Activated naive CD8-positive, alpha-beta T cell treated with anti-CD3 and anti-CD28 coated beads, Interleukin-2, amount 10 ng/mL, durations not matched to agents 7 days and 5 days (primary cell): Measurements from ENCODE around the gene TRIM16. TPM values are rescaled to one million over a fixed set of nuclear protein-coding genes. Genes with fewer than 3 reads are reported as not detected.
"Not testable (repeated sequence)": the region's sequence is repeated elsewhere in the genome, so short reads cannot be mapped to it uniquely, and the experiment has no call there.

Experiments used
- ATAC-seq: fragments of 150-1000 bp; cut with Tn5 transposase; one replicate; pipeline ENCODE4 v1.10.0; 2021; ENCODE audit warnings: low read depth, moderate library complexity
- POLR2A ChIA-PET: fragments of 350-600 bp; sonication (Branson Sonifier 250); formaldehyde crosslinking; loops from one replicate; lab custom pipeline; 2021; ENCODE audit warnings: antibody characterized with exemption; lab: Charles Lee
- DNase-seq: peaks from one replicate; pipeline ENCODE4 v3.0.0; 2021
- H3K27ac Mint-ChIP-seq: one replicate; pipeline ENCODE4 v1.8.0; 2022; ENCODE audit warnings: mild to moderate bottlenecking, mixed read lengths
- H3K27me3 Mint-ChIP-seq: one replicate; pipeline ENCODE4 v1.8.0; 2022; ENCODE audit warnings: mild to moderate bottlenecking, moderate library complexity, mixed read lengths
- H3K36me3 Mint-ChIP-seq: one replicate; pipeline ENCODE4 v1.8.0; 2021; ENCODE audit warnings: mild to moderate bottlenecking, mixed read lengths
- H3K4me1 Mint-ChIP-seq: one replicate; pipeline ENCODE4 v1.8.0; 2021; ENCODE audit warnings: mixed read lengths
- H3K4me3 Mint-ChIP-seq: one replicate; pipeline ENCODE4 v1.8.0; 2022; ENCODE audit warnings: mild to moderate bottlenecking, moderate library complexity, mixed read lengths
- H3K9me3 Mint-ChIP-seq: one replicate; pipeline ENCODE4 v1.8.0; 2021; ENCODE audit warnings: mixed read lengths
- total RNA-seq, 2 experiments: library from RNA; stranded (reverse); gene quantifications; one replicate each; pipeline ENCODE4 v1.2.3, GENCODE V29; 2021

TRIM16 gene
- total RNA-seq, 2 experiments from 2014 or later, result 7.8 to 9.0 TPM

GRCh38 chr17:15675991-15676390 lies 8.1 kb downstream of the TRIM16 start:
- H3K9me3 Mint-ChIP-seq, POLR2A ChIA-PET, H3K27ac Mint-ChIP-seq, H3K27me3 Mint-ChIP-seq, ATAC-seq, DNase-seq, H3K4me3 Mint-ChIP-seq, H3K4me1 Mint-ChIP-seq: not testable (repeated sequence)
- H3K36me3 Mint-ChIP-seq, result peaks cover 18% of the 10 kb centered on the region

DNA sequence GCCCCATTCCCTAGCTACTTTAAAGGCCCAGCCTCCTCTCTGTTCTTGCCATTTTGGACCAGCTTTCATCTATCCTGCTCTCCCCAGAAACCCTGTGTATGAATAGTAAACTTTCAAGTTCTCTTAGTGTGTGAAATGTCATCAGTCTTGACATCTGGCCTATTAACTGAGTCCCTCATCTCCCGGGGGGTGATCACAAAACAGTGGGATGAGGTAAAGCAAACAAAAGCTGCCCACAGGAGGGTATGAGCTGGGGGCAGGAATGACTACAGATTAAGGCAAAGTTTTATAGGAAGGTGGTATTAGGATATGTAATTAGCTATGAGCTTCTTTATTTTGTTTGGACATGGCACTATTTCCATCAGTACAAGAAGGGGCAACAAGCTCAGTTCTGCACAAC lies 9.5 kb downstream of the TRIM16 start:
- DNase-seq, H3K9me3 Mint-ChIP-seq, H3K27me3 Mint-ChIP-seq, H3K4me1 Mint-ChIP-seq, H3K4me3 Mint-ChIP-seq, POLR2A ChIA-PET, ATAC-seq, H3K27ac Mint-ChIP-seq: not testable (repeated sequence)
- peaks cover 19% of the 10 kb centered on the region for H3K36me3 Mint-ChIP-seq

- H3K36me3 Mint-ChIP-seq, result peaks cover 17% of the 10 kb centered on the region
- DNase-seq, ATAC-seq, H3K9me3 Mint-ChIP-seq, H3K27ac Mint-ChIP-seq, POLR2A ChIA-PET, H3K4me3 Mint-ChIP-seq, H3K4me1 Mint-ChIP-seq, H3K27me3 Mint-ChIP-seq: not testable (repeated sequence)
Measured at GRCh38 chr17:15669526-15669925, 14.6 kb downstream of the TRIM16 start.

DNA sequence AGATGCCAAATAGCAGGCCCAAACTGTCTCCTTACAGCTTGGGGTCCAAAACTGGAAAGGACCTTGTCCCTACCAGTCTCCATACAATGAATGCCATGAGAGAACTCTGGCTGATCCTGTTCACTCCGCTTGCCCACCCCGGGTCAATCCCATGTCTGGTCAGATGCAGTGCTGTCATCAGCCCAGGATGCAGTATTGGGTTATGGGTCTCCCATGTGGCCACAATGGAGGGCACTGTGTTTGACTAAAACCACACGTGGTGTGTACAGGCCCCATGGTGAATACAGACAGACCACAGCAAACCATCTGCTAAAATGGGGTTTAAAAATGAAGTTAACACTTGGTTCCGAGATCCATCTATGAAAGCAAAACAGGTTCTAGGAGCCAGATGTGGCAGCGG lies 20.4 kb downstream of the TRIM16 start:
- Mint-ChIP-seq H3K27ac (no peak overlapping the region), H3K4me1 (peaks cover 12% of the 10 kb centered on the region), H3K36me3 (peaks cover 23% of the 10 kb centered on the region), H3K27me3 (no peaks in the 10 kb centered on the region), H3K4me3 (no peak overlapping the region), H3K9me3 (no peaks in the 10 kb centered on the region)
- no peak for DNase-seq
- ATAC-seq, result no peak
- POLR2A ChIA-PET, result no interaction called here

DNA sequence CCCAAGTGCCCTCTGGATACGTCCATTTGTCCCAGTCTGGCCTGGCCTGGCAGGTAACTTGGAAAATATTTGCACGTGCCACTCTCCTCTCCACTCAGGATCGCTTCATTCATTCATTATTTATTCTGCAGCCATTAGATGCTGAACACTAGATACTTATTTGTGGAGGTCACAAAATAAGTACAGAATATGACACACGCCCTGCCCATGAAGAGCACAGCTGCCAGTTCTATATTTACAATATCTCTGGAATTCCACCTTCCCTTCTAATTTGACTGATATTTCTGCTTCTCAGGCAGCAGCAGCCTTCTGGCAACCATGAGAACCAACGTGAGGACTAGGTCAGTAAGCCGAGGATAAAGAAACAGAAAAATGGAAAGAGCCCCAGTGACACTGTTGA lies 20.9 kb downstream of the TRIM16 start:
- DNase-seq (no peak), ATAC-seq (no peak)
- no peaks in the 10 kb centered on the region for H3K9me3 Mint-ChIP-seq
- no peaks in the 10 kb centered on the region for H3K27me3 Mint-ChIP-seq
- H3K4me1 Mint-ChIP-seq, result peaks cover 12% of the 10 kb centered on the region
- no peak overlapping the region for H3K4me3 Mint-ChIP-seq
- H3K27ac Mint-ChIP-seq, result no peak overlapping the region
- H3K36me3 Mint-ChIP-seq, result peaks cover 19% of the 10 kb centered on the region
- POLR2A ChIA-PET, result no interaction called here

DNA sequence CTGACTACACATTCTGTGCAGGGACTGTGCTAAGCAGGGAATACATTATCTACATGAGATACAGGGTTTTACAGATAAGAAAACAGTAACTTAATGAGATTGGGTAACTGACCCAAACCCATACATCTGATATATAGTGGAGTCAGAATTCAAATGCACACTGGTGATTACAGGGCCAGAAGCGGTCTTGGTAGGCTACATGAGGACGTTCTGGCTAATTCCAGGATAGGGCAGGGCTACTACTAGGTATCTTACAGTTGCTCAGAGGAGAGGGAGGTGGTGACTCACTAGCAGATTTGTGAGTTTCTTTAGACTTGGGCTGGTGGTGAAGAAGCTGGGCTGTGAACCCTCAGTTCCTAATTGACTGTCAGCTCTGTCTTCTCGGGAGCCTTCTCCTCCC lies 21.4 kb downstream of the TRIM16 start:
- H3K27me3 Mint-ChIP-seq, result no peaks in the 10 kb centered on the region
- H3K4me3 Mint-ChIP-seq, result no peak overlapping the region
- H3K9me3 Mint-ChIP-seq, result no peaks in the 10 kb centered on the region
- no peak overlapping the region for H3K27ac Mint-ChIP-seq
- DNase-seq (no peak), ATAC-seq (no peak)
- peaks cover 12% of the 10 kb centered on the region for H3K4me1 Mint-ChIP-seq
- POLR2A ChIA-PET, result no interaction called here
- peaks cover 16% of the 10 kb centered on the region for H3K36me3 Mint-ChIP-seq

- Mint-ChIP-seq H3K27ac (no peak overlapping the region), H3K27me3 (no peaks in the 10 kb centered on the region), H3K36me3 (peaks cover 21% of the 10 kb centered on the region), H3K9me3 (no peaks in the 10 kb centered on the region), H3K4me1 (peaks cover 15% of the 10 kb centered on the region), H3K4me3 (no peak overlapping the region)
- ATAC-seq (no peak), DNase-seq (no peak)
- POLR2A ChIA-PET, result no interaction called here
Measured at GRCh38 chr17:15660077-15660476, 24.0 kb downstream of the TRIM16 start.

DNA sequence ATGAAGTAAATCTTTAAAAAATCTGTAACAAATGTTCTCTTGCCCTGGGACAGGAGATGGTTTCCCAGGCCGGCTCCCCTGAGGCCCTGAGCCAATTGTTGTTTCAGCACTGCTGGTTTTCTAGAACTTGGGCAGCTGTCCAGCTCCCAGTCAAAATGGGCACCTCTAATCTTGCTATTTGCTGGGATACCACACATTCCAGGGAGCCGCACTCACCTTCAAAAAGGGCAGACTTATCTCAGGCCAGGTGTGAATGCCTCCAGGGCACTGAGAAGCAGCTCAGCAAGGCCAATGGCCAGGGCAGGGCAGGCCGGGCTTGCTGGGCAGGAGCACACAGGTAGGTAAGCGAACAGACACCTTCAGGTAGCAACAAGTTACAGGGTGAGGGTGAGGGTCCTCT lies 24.4 kb downstream of the TRIM16 start:
- peaks cover 15% of the 10 kb centered on the region for H3K4me1 Mint-ChIP-seq
- POLR2A ChIA-PET, result no interaction called here
- H3K27ac Mint-ChIP-seq, result no peak overlapping the region
- H3K9me3 Mint-ChIP-seq, result no peaks in the 10 kb centered on the region
- H3K4me3 Mint-ChIP-seq, result no peak overlapping the region
- no peaks in the 10 kb centered on the region for H3K27me3 Mint-ChIP-seq
- H3K36me3 Mint-ChIP-seq, result peaks cover 21% of the 10 kb centered on the region
- DNase-seq (no peak), ATAC-seq (no peak)

- POLR2A ChIA-PET, result no interaction called here
Measured at GRCh38 chr17:15659236-15659635, 24.9 kb downstream of the TRIM16 start.

GRCh38 chr17:15658296-15658695 lies 25.8 kb downstream of the TRIM16 start:
- Mint-ChIP-seq H3K4me1 (peaks cover 10% of the 10 kb centered on the region), H3K27me3 (no peaks in the 10 kb centered on the region), H3K36me3 (peaks cover 14% of the 10 kb centered on the region), H3K27ac (no peak overlapping the region), H3K9me3 (no peaks in the 10 kb centered on the region), H3K4me3 (no peak overlapping the region)
- POLR2A ChIA-PET, result no interaction called here
- no peak for ATAC-seq
- no peak for DNase-seq

More at GRCh38 chr17:15659236-15659635, 24.9 kb downstream of the TRIM16 start:
- ATAC-seq (no peak), DNase-seq (no peak)
- H3K27ac Mint-ChIP-seq, result no peak overlapping the region
- peaks cover 15% of the 10 kb centered on the region for H3K4me1 Mint-ChIP-seq
- H3K27me3 Mint-ChIP-seq, result no peaks in the 10 kb centered on the region
- H3K9me3 Mint-ChIP-seq, result no peaks in the 10 kb centered on the region
- H3K4me3 Mint-ChIP-seq, result no peak overlapping the region
- peaks cover 20% of the 10 kb centered on the region for H3K36me3 Mint-ChIP-seq

GRCh38 chr17:15657868-15658267 lies 26.2 kb downstream of the TRIM16 start:
- POLR2A ChIA-PET, result no interaction called here
- no peak overlapping the region for H3K27ac Mint-ChIP-seq
- no peak for ATAC-seq

DNA sequence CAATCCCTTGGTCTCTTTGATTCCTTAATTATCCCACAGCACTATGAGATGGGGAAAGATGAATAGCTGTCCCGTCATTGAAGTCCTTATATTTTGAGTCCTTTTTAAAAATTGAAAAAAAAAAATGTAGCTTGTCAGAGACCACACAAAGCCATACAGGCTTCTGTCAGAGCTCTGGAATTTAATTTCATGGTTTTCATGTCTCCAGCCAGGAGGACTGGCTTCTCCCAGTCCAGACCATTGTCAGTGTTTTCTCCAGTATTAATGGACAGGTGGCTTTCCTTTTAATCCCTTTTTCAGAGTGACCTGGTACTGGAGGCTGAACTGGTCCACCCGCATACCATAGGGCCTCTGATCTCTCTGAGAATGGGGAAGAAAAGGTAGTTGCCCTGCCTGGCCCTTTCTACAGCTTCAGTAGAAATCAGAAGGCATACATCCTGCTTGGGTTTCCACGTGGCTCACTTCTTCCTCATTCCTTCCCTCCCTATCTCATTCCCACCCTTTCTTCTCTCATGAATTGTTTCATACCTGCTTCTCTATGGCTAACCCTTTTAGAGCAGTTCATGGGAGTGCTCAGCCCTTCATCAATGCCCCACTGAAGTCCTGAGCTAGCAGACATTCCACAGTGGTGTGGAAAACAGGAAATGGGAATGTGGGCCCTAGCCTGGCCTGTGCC lies 29.1 kb downstream of the TRIM16 start:
- DNase-seq (no peak), ATAC-seq (no peak)
- peaks cover 9% of the 10 kb centered on the region for H3K36me3 Mint-ChIP-seq
- POLR2A ChIA-PET, result no interaction called here
- H3K9me3 Mint-ChIP-seq, result no peaks in the 10 kb centered on the region
- H3K27ac Mint-ChIP-seq, result no peak overlapping the region
- H3K4me1 Mint-ChIP-seq, result peaks cover 11% of the 10 kb centered on the region
- no peak overlapping the region for H3K4me3 Mint-ChIP-seq
- no peaks in the 10 kb centered on the region for H3K27me3 Mint-ChIP-seq

More at GRCh38 chr17:15657868-15658267, 26.2 kb downstream of the TRIM16 start:
- H3K9me3 Mint-ChIP-seq, result no peaks in the 10 kb centered on the region
- H3K27me3 Mint-ChIP-seq, result no peaks in the 10 kb centered on the region
- no peak for DNase-seq
- H3K36me3 Mint-ChIP-seq, result peaks cover 14% of the 10 kb centered on the region
- H3K4me1 Mint-ChIP-seq, result peaks cover 10% of the 10 kb centered on the region
- no peak overlapping the region for H3K4me3 Mint-ChIP-seq

DNA sequence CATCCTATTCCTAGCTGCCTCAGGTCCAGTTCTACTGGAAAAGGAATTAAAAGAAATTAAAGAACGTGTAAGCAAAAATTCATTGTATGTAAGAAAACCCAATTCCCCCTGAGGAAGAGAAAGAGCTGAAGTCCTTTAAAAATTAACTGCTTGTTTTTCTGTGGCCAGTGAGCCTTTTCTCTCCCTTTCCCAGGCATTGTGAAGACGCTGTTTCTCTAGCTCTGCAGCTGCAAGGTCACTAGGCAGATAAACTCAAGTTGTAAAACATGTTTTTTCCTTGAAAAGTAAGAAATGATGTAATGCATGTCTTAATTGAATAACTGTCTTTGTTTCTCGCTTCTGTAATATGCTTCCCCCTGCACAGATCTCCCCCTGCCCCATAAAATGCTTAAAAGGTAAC lies 29.7 kb downstream of the TRIM16 start:
- H3K9me3 Mint-ChIP-seq, H3K27me3 Mint-ChIP-seq, H3K4me3 Mint-ChIP-seq, DNase-seq, POLR2A ChIA-PET, ATAC-seq, H3K27ac Mint-ChIP-seq, H3K36me3 Mint-ChIP-seq: not testable (repeated sequence)
- peaks cover 11% of the 10 kb centered on the region for H3K4me1 Mint-ChIP-seq

GRCh38 chr17:15652960-15653359 lies 31.2 kb downstream of the TRIM16 start:
- no peaks in the 10 kb centered on the region for H3K9me3 Mint-ChIP-seq
- no peak overlapping the region for H3K27ac Mint-ChIP-seq
- no peaks in the 10 kb centered on the region for H3K27me3 Mint-ChIP-seq
- ATAC-seq, result no peak
- no peak for DNase-seq
- POLR2A ChIA-PET, result no interaction called here
- no peak overlapping the region for H3K4me3 Mint-ChIP-seq
- H3K4me1 Mint-ChIP-seq, result peaks cover 11% of the 10 kb centered on the region
- peaks cover 9% of the 10 kb centered on the region for H3K36me3 Mint-ChIP-seq
